Upper lobe of left lung (tissue), 4 donors: ENCODE data around the gene SLC24A1.

Source experiments
- CTCF ChIP-seq, 6 experiments: fragments of 450-650 bp in 4 of 6; fragments of 200-600 bp in 2 of 6; sonication (generic) in 2 of 6; IDR thresholded peaks; one replicate each; pipeline ENCODE4 v1.5.1; 2016 to 2019; ENCODE audit warnings: antibody characterized with exemption in 6 of 6
- POLR2AphosphoS5 ChIP-seq, 2 donors: sonication (generic); formaldehyde crosslinking; IDR thresholded peaks; one replicate each; pipeline ENCODE4 v1.5.1; 2017; ENCODE audit warnings: antibody characterized with exemption in 2 of 2

DNA sequence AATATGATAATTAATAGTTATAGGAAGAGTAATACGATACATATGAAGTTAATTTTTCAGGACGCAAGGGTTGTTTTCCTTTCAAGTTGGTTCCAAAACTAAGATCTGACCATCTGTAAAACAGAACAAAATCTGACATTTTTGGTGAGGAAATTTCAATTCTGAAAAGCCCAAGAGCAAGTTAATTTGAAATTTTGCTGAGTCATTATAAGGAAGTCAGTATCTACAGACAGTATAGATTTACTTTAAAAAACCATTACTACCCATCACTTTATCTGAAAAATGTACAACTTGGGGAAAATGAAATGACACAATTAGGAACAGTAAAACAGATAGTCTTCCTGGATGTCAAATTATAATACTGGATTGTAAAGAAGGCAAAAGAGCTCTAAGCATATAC lies 23.3 kb upstream of the SLC24A1 start:
- TF ChIP-seq POLR2AphosphoS5 (IDR thresholded peaks at IDR 0.05) (no peak), CTCF (IDR thresholded peaks at IDR 0.05) (no peak)
